PC-3 (cell line): Measurements from ENCODE around the gene ATG4D.

Experiments
- CTCF ChIP-seq: fragments of 300-600 bp; sonication (generic); conservative IDR thresholded peaks from 2 replicates; pipeline ENCODE4 v1.5.1; 2017; ENCODE audit warnings: antibody characterized with exemption, low read depth, mild to moderate bottlenecking, low read length
- EZH2 ChIP-seq: fragments of 300-600 bp; sonication (generic); IDR thresholded peaks from one replicate; pipeline ENCODE4 v1.6.1; 2017; ENCODE audit warnings: antibody characterized with exemption, mild to moderate bottlenecking, low read length; ENCODE audit not compliant: unreplicated experiment
- EZH2phosphoT487 ChIP-seq: fragments of 300-600 bp; sonication (generic); IDR thresholded peaks from 2 replicates; pipeline ENCODE4 v1.6.1; 2018; ENCODE audit warnings: mild to moderate bottlenecking, antibody characterized with exemption, low read length, borderline replicate concordance

GRCh38 chr19:10551698-10552301 lies 8.1 kb downstream of the ATG4D start:
- TF ChIP-seq CTCF (peak; percentile 52), EZH2phosphoT487 (no peak), EZH2 (no peak)
